ENCODE results near the gene SIGLECL1.

GRCh38 chr19:51294211-51294976, 43.5 kb downstream of the SIGLECL1 start:
- TF ChIP-seq, protein P1, sequence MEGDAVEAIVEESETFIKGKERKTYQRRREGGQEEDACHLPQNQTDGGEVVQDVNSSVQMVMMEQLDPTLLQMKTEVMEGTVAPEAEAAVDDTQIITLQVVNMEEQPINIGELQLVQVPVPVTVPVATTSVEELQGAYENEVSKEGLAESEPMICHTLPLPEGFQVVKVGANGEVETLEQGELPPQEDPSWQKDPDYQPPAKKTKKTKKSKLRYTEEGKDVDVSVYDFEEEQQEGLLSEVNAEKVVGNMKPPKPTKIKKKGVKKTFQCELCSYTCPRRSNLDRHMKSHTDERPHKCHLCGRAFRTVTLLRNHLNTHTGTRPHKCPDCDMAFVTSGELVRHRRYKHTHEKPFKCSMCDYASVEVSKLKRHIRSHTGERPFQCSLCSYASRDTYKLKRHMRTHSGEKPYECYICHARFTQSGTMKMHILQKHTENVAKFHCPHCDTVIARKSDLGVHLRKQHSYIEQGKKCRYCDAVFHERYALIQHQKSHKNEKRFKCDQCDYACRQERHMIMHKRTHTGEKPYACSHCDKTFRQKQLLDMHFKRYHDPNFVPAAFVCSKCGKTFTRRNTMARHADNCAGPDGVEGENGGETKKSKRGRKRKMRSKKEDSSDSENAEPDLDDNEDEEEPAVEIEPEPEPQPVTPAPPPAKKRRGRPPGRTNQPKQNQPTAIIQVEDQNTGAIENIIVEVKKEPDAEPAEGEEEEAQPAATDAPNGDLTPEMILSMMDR (IDR thresholded peaks at IDR 0.05; ENCODE audit: low read depth, low read length): no peak
- TF ChIP-seq EZH2phosphoT487 (IDR thresholded peaks at IDR 0.05; ENCODE audit: low read depth): no peak
